ENCODE data around the gene PXDC1. TPM values are rescaled to one million over a fixed set of nuclear protein-coding genes. Genes with fewer than 3 reads are reported as not detected.
"Not testable (repeated sequence)": the region's sequence is repeated elsewhere in the genome, so short reads cannot be mapped to it uniquely, and the experiment has no call there.

Gene PXDC1
- total RNA-seq, 1 experiment from 2014 or later: 8.1 TPM

DNA sequence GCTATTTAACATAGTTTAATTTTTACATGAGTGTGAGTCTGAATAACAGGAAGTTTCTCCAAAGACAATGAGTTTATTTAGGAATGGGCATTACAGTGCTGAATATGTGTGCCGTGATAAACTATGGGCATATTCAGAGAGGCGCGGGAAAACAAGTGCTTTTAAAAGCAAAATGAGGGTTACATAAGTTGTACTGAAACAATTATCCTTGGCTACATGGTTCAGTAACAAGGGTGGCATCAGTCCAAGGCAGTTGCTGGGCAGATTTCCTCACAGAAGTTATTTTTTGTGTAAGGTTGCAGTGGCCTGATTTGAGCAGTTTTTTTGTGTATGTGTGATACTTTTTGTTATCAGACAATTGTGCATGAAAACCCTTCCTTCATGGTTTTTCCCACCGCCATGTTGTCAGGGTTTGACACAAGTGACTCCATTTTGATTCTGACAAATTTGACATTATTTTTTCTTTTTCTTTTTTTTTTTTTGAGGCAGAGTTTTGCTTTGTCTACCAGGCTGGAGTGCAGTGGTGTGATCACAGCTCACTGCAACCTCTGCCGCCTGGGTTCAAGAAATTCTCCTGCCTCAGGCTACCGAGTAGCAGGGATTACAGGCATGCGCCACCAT lies 22.3 kb upstream of the PXDC1 start:
- Histone ChIP-seq H3K27ac (no peak overlapping the region), H3K4me3 (no peak overlapping the region), H3K27me3 (no peaks in the 10 kb centered on the region), H3K36me3 (no peaks in the 10 kb centered on the region), H3K9me3 (replicated peaks) (no peaks in the 10 kb centered on the region), H3K4me1 (no peaks in the 10 kb centered on the region)
- DNase-seq: no peak

GRCh38 chr6:3772127-3772999 lies 20.9 kb upstream of the PXDC1 start:
- H3K9me3 ChIP-seq (replicated peaks); H3K27me3 ChIP-seq; H3K27ac ChIP-seq; H3K4me1 ChIP-seq; H3K4me3 ChIP-seq; H3K36me3 ChIP-seq; DNase-seq: not testable (repeated sequence)

DNA sequence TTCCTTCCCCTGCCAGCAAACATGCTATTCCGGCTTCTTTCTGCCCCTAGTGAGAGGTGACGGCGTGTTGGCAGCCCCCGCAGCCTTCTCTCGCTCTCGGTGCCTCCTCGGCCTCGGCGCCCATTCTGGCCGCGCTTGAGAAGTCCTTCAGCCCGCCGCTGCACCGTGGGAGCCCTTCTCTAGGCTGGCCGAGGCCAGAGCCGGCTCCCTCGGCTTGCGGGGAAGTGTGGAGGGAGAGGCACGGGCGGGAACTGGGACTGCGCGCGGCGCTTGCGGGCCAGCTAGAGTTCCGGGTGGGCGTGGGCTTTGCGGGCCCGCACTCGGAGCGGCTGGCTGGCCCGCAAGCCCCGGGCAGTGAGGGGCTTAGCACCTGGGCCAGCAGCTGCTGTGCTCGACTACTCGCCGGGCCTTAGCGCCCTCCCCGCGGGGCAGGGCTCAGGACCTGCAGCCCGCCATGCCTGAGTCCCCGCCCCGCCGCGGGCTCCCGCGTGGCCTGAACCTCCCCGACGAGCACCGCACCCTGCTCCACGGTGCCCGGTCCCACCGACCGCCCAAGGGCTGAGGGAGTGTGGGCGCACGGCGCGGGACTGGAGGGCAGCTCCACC lies 20.0 kb upstream of the PXDC1 start:
- DNase-seq: no peak
- Histone ChIP-seq H3K27ac (no peak overlapping the region), H3K36me3 (no peaks in the 10 kb centered on the region), H3K27me3 (no peaks in the 10 kb centered on the region), H3K9me3 (replicated peaks) (no peaks in the 10 kb centered on the region), H3K4me1 (peaks cover 2% of the 10 kb centered on the region; the same call in 1 of the 2 replicates), H3K4me3 (no peak overlapping the region)

DNA sequence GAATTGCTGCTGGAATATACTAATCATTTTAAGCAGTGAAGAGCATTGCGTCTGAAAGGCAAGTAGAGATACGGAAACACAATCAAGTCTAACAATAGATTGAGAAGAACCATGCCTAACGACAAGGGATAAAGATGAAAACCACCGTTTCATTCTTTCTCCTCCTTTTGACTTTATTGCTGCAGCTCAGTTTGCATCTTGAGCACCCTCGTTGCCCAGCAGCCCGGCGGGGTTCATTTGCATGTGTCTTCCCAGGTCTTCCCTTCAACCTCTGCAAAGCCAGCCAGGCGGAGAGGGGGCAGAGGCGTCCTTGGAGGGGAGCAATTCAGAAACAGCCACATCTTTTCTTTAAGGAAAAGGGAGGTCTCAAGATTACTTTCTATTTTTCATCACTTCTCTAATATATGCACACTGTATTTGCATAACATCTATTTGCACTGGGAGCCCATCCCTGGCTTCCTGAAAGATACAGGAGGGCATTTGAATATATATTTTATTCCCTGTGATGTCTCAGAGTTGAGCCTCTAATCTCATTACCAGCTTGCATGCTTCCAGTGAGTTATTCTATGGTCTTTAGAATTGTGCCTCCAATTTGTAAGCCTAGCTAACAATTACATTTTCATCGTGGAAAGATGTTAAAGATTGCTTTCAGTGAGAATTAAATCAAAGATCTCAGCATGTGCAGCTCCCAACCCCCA lies 18.7 kb upstream of the PXDC1 start:
- Histone ChIP-seq H3K27ac (no peak overlapping the region), H3K4me3 (no peak overlapping the region), H3K9me3 (replicated peaks) (no peaks in the 10 kb centered on the region), H3K36me3 (no peaks in the 10 kb centered on the region), H3K27me3 (no peaks in the 10 kb centered on the region), H3K4me1 (peaks cover 13% of the 10 kb centered on the region; the same call in 1 of the 2 replicates)
- no peak for DNase-seq

DNA sequence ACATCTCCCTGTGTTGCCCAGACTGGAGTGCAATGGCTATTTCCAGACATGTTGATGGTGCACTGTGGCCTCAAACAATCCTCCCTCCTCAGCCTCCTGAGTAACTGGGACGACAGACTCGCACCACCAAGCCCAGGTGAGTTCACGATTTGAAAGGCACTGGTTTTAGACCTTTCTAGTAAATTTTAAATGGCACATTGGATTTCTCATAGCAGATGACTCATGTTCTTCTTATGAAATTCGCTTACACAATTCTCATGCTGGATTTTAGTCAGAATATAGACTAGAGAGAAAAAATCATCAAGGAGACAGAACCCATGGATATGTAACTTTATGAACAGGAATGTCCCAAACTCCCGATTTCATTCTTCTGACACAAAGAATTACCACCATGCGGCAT lies 18.1 kb upstream of the PXDC1 start:
- no peak for DNase-seq
- H3K4me3 ChIP-seq: no peak overlapping the region
- H3K27ac ChIP-seq: no peak overlapping the region
- H3K4me1 ChIP-seq: peaks cover 13% of the 10 kb centered on the region; the same call in 1 of the 2 replicates
- no peaks in the 10 kb centered on the region for H3K9me3 ChIP-seq (replicated peaks)
- H3K27me3 ChIP-seq: no peaks in the 10 kb centered on the region
- no peaks in the 10 kb centered on the region for H3K36me3 ChIP-seq

- Histone ChIP-seq H3K27me3 (no peaks in the 10 kb centered on the region), H3K36me3 (no peaks in the 10 kb centered on the region), H3K4me3 (no peak overlapping the region), H3K4me1 (peaks cover 13% of the 10 kb centered on the region; the same call in 1 of the 2 replicates), H3K9me3 (replicated peaks) (no peaks in the 10 kb centered on the region), H3K27ac (no peak overlapping the region)
- no peak for DNase-seq
Measured at GRCh38 chr6:3768502-3768901, 17.0 kb upstream of the PXDC1 start.

DNA sequence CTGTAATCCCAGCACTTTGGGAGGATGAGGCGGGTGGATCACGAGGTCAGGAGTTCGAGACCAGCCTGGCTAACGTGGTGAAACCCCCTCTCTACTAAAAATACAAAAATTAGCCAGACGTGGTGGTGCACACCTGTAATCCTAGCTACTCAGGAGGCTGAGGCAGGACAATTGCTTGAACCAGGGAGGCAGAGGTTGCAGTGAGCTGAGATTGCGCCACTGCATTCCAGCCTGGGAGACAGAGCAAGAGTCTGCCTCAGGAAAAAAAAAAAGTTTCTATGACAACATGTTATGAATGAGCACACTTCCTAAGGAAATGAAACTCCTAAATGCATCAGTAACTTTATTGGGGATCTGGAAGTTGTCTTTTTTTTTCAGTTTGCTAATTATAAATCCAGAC lies 16.0 kb upstream of the PXDC1 start:
- DNase-seq; H3K4me3 ChIP-seq; H3K36me3 ChIP-seq; H3K9me3 ChIP-seq (replicated peaks); H3K27ac ChIP-seq; H3K27me3 ChIP-seq: not testable (repeated sequence)
- peaks cover 13% of the 10 kb centered on the region; the same call in 1 of the 2 replicates for H3K4me1 ChIP-seq

- peak; percentile 48 to 60 for DNase-seq
- H3K9me3 ChIP-seq (replicated peaks): no peaks in the 10 kb centered on the region
- no peak overlapping the region for H3K27ac ChIP-seq
- H3K36me3 ChIP-seq: no peaks in the 10 kb centered on the region
- H3K4me3 ChIP-seq: no peak overlapping the region
- H3K27me3 ChIP-seq: no peaks in the 10 kb centered on the region
- peaks cover 13% of the 10 kb centered on the region; the same call in 1 of the 2 replicates for H3K4me1 ChIP-seq
Measured at GRCh38 chr6:3766214-3766613, 14.7 kb upstream of the PXDC1 start.

- H3K36me3 ChIP-seq: no peaks in the 10 kb centered on the region
- no peaks in the 10 kb centered on the region for H3K27me3 ChIP-seq
- H3K4me1 ChIP-seq: peaks cover 13% of the 10 kb centered on the region; the same call in 1 of the 2 replicates
- no peak overlapping the region for H3K4me3 ChIP-seq
- no peak for DNase-seq
- no peaks in the 10 kb centered on the region for H3K9me3 ChIP-seq (replicated peaks)
- H3K27ac ChIP-seq: no peak overlapping the region
Measured at GRCh38 chr6:3765415-3765814, 13.9 kb upstream of the PXDC1 start.

- H3K36me3 ChIP-seq: no peaks in the 10 kb centered on the region
- no peak overlapping the region for H3K27ac ChIP-seq
- H3K4me1 ChIP-seq: peaks cover 13% of the 10 kb centered on the region; the same call in 1 of the 2 replicates
- H3K4me3 ChIP-seq: no peak overlapping the region
- no peaks in the 10 kb centered on the region for H3K9me3 ChIP-seq (replicated peaks)
- no peaks in the 10 kb centered on the region for H3K27me3 ChIP-seq
- DNase-seq: no peak
Measured at GRCh38 chr6:3764516-3765335, 13.2 kb upstream of the PXDC1 start.

DNA sequence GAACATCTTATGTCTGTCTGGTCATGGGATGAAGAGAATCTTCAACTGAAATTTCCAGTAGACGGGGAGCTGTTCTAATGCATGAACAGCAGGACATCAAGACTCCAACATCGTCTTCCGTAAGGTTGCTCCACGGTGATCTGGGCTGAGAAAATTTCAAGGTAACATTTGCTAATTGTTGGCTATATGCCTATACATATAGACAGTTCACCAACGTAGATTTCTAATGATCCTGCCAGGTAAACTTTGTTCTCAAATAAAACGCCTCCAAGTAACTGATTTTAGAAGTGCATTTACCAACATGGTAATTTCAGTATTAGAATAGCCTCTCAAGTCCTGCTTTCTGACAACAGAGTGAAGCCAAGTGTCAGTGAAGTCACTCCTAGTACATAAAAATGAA lies 11.3 kb upstream of the PXDC1 start:
- Histone ChIP-seq H3K36me3 (no peaks in the 10 kb centered on the region), H3K27me3 (no peaks in the 10 kb centered on the region), H3K27ac (no peak overlapping the region), H3K4me1 (peaks cover 13% of the 10 kb centered on the region; the same call in 1 of the 2 replicates), H3K4me3 (no peak overlapping the region), H3K9me3 (replicated peaks) (no peaks in the 10 kb centered on the region)
- no peak for DNase-seq

- H3K9me3 ChIP-seq (replicated peaks): no peaks in the 10 kb centered on the region
- DNase-seq: no peak
- H3K27ac ChIP-seq: no peak overlapping the region
- no peaks in the 10 kb centered on the region for H3K27me3 ChIP-seq
- peaks cover 13% of the 10 kb centered on the region; the same call in 1 of the 2 replicates for H3K4me1 ChIP-seq
- H3K36me3 ChIP-seq: no peaks in the 10 kb centered on the region
- H3K4me3 ChIP-seq: no peak overlapping the region
Measured at GRCh38 chr6:3762359-3762758, 10.8 kb upstream of the PXDC1 start.

DNA sequence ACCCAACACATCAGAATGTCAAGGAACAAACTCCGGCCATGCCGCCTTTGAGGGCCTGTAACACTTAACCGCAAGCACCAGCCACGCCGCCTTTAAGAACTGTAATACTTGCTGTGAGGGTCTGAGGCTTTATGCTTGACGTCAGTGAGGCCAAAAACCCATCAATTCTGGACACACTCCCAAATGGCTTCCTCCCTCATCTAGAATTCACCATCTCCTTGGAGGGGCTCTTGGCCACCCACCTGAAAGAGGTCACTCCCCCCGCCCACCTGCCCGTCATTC lies 10.4 kb upstream of the PXDC1 start:
- no peak for DNase-seq
- Histone ChIP-seq H3K27ac (no peak overlapping the region), H3K36me3 (no peaks in the 10 kb centered on the region), H3K27me3 (no peaks in the 10 kb centered on the region), H3K9me3 (replicated peaks) (no peaks in the 10 kb centered on the region), H3K4me3 (no peak overlapping the region), H3K4me1 (peaks cover 13% of the 10 kb centered on the region; the same call in 1 of the 2 replicates)

DNA sequence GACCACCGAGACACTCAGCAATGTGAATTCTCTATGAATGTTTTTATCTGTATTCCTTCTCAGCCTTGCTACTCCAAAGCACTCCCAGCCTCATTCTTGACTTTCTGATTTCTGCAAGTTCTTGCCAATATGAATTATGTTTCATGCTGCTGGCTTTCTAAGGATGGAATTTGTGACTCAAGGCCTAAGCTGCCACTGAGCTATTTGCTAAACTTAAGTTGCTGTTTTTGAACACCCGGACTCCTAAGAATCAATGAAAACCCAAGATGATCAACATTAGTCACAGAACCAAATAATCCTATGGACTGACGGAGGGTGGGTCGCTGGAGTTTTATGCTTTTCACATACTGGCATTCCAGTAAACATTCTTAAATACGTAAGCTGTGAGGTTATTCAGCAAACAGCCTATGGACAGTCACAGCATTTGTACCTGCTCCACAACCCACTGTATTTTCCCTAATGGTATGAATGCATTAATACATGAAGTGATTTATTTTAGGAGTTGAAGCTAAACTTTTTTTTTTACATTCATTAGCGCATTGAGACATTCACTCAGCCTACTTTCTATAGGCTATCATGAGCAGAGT lies 8.2 kb upstream of the PXDC1 start:
- H3K27ac ChIP-seq: no peak overlapping the region
- no peak overlapping the region for H3K4me3 ChIP-seq
- H3K27me3 ChIP-seq: no peaks in the 10 kb centered on the region
- H3K36me3 ChIP-seq: no peaks in the 10 kb centered on the region
- H3K4me1 ChIP-seq: no peaks in the 10 kb centered on the region
- no peaks in the 10 kb centered on the region for H3K9me3 ChIP-seq (replicated peaks)
- no peak for DNase-seq

Measured in SJCRH30 (cell line).